Activated B cell treated with CpG ODN at 0.5 μM for 24 hours (primary cell): ENCODE results near the gene PSMD10. TPM values are rescaled to one million over a fixed set of nuclear protein-coding genes. Genes with fewer than 3 reads are reported as not detected.

Experiments
- ATAC-seq: fragments of 200-7000 bp; cut with Tn5 transposase; one replicate; pipeline ENCODE4 v1.10.0; 2021; ENCODE audit warnings: low read depth, mild to moderate bottlenecking, moderate library complexity
- CTCF ChIA-PET: fragments of 350-600 bp; sonication (Branson Sonifier 250); formaldehyde crosslinking; loops from one replicate; lab custom pipeline; 2021; ENCODE audit warnings: antibody characterized with exemption; lab: Charles Lee
- POLR2A ChIA-PET: fragments of 350-600 bp; sonication (Branson Sonifier 250); formaldehyde crosslinking; loops from one replicate; lab custom pipeline; 2021; ENCODE audit warnings: antibody characterized with exemption; lab: Charles Lee
- DNase-seq: peaks from one replicate; pipeline ENCODE4 v3.0.0; 2022
- H3K27ac Mint-ChIP-seq: one replicate; pipeline ENCODE4 v1.8.0; 2020; ENCODE audit warnings: mixed read lengths
- H3K27me3 Mint-ChIP-seq: one replicate; pipeline ENCODE4 v1.8.0; 2021; ENCODE audit warnings: mixed read lengths
- H3K36me3 Mint-ChIP-seq: one replicate; pipeline ENCODE4 v1.8.0; 2021; ENCODE audit warnings: low read depth, mixed read lengths
- H3K4me1 Mint-ChIP-seq: one replicate; pipeline ENCODE4 v1.8.0; 2021; ENCODE audit warnings: mixed read lengths
- H3K4me3 Mint-ChIP-seq: one replicate; pipeline ENCODE4 v1.8.0; 2020; ENCODE audit warnings: mild to moderate bottlenecking, mixed read lengths
- H3K9me3 Mint-ChIP-seq: one replicate; pipeline ENCODE4 v1.8.0; 2020; ENCODE audit warnings: mixed read lengths
- CTCF ChIP-seq: fragments of 200-600 bp; IDR thresholded peaks from one replicate; pipeline ENCODE4 v1.8.0; 2022; ENCODE audit warnings: antibody characterized with exemption, mild to moderate bottlenecking
- intact Hi-C: fragments of 100-400 bp; cut with micrococcal nuclease; formaldehyde crosslinking; loops from one replicate; pipeline ENCODE4 v1.15.1; 2024
- total RNA-seq: library from RNA; stranded (reverse); gene quantifications from 2 replicates; pipeline ENCODE4 v1.2.3, GENCODE V29; 2022

Gene PSMD10
- total RNA-seq, 1 donor from 2014 or later = 33.4 TPM

- no peak for TF ChIP-seq CTCF
- Mint-ChIP-seq H3K4me1 (peaks cover 3% of the 10 kb centered on the region), H3K27ac (no peak overlapping the region), H3K27me3 (no peaks in the 10 kb centered on the region), H3K9me3 (no peaks in the 10 kb centered on the region), H3K36me3 (no peaks in the 10 kb centered on the region), H3K4me3 (no peak overlapping the region)
- ATAC-seq (no peak), DNase-seq (no peak)
- ChIA-PET CTCF (no interaction called here), POLR2A (no interaction called here)
- intact Hi-C loops = no loop called here
Measured at GRCh38 chrX:108068121-108068520, 23.2 kb downstream of the PSMD10 start.

- ChIA-PET POLR2A (no interaction called here), CTCF (no interaction called here)
- ATAC-seq (no peak), DNase-seq (no peak)
- Mint-ChIP-seq H3K36me3 (no peaks in the 10 kb centered on the region), H3K27me3 (no peaks in the 10 kb centered on the region), H3K9me3 (no peaks in the 10 kb centered on the region), H3K4me3 (no peak overlapping the region), H3K27ac (no peak overlapping the region), H3K4me1 (no peaks in the 10 kb centered on the region)
- no peak for TF ChIP-seq CTCF
- intact Hi-C loops = no loop called here
Measured at GRCh38 chrX:108064613-108065012, 26.7 kb downstream of the PSMD10 start.

GRCh38 chrX:108064001-108064400, 27.3 kb downstream of the PSMD10 start:
- Mint-ChIP-seq H3K4me1 (no peaks in the 10 kb centered on the region), H3K27me3 (no peaks in the 10 kb centered on the region), H3K4me3 (no peak overlapping the region), H3K36me3 (no peaks in the 10 kb centered on the region), H3K9me3 (no peaks in the 10 kb centered on the region), H3K27ac (no peak overlapping the region)
- no peak for DNase-seq
- CTCF ChIA-PET = no interaction called here
- ATAC-seq = no peak
- POLR2A ChIA-PET = no interaction called here
- intact Hi-C loops = no loop called here
- TF ChIP-seq CTCF = no peak

- ATAC-seq (no peak), DNase-seq (no peak)
- no peak for TF ChIP-seq CTCF
- H3K27me3 Mint-ChIP-seq = no peaks in the 10 kb centered on the region
- intact Hi-C loops = no loop called here
- H3K4me1 Mint-ChIP-seq = no peaks in the 10 kb centered on the region
- ChIA-PET POLR2A (no interaction called here), CTCF (no interaction called here)
- no peak overlapping the region for H3K27ac Mint-ChIP-seq
- H3K4me3 Mint-ChIP-seq = no peak overlapping the region
- peaks cover 2% of the 10 kb centered on the region for H3K36me3 Mint-ChIP-seq
- no peaks in the 10 kb centered on the region for H3K9me3 Mint-ChIP-seq
Measured at GRCh38 chrX:108059801-108060200, 31.5 kb downstream of the PSMD10 start.

GRCh38 chrX:108055546-108055945, 35.8 kb downstream of the PSMD10 start:
- POLR2A ChIA-PET = no interaction called here

More at GRCh38 chrX:108055546-108055945, 35.8 kb downstream of the PSMD10 start:
- no peaks in the 10 kb centered on the region for H3K9me3 Mint-ChIP-seq
- no peak for DNase-seq
- no peak overlapping the region for H3K27ac Mint-ChIP-seq
- no peak for ATAC-seq
- CTCF ChIA-PET = no interaction called here
- TF ChIP-seq CTCF = no peak
- no peaks in the 10 kb centered on the region for H3K27me3 Mint-ChIP-seq
- peaks cover 2% of the 10 kb centered on the region for H3K36me3 Mint-ChIP-seq
- no peak overlapping the region for H3K4me3 Mint-ChIP-seq
- intact Hi-C loops = no loop called here
- H3K4me1 Mint-ChIP-seq = no peaks in the 10 kb centered on the region
